Liver (tissue), 3 donors: Measurements from ENCODE around the gene LAMC3.

ENCODE experiments used
- ATF3 ChIP-seq: IDR thresholded peaks from 2 replicates; pipeline ENCODE4 v1.6.1; 2016; ENCODE audit warnings: antibody characterized with exemption
- EGR1 ChIP-seq, 2 donors: IDR thresholded peaks; 2 replicates each; pipeline ENCODE4 v1.6.1; 2016 to 2018; ENCODE audit warnings: antibody characterized with exemption in 2 of 2, low read depth in 2 of 2
- JUND ChIP-seq, 2 donors: IDR thresholded peaks; 2 replicates each; pipeline ENCODE4 v1.6.1; 2016; ENCODE audit warnings: antibody characterized with exemption in 2 of 2
- NR2F2 ChIP-seq: IDR thresholded peaks from 2 replicates; pipeline ENCODE4 v1.6.1; 2016; ENCODE audit warnings: antibody characterized with exemption
- RAD21 ChIP-seq, 2 donors: IDR thresholded peaks; 2 replicates each; pipeline ENCODE4 v1.6.1; 2016; ENCODE audit warnings: antibody characterized with exemption in 2 of 2, mild to moderate bottlenecking in 2 of 2
- REST ChIP-seq: IDR thresholded peaks from 2 replicates; pipeline ENCODE4 v1.6.1; 2016; ENCODE audit warnings: antibody characterized with exemption, mild to moderate bottlenecking
- RXRA ChIP-seq, 2 donors: IDR thresholded peaks; 2 replicates each; pipeline ENCODE4 v1.6.1; 2017 to 2018; ENCODE audit warnings: antibody characterized with exemption in 2 of 2, mild to moderate bottlenecking in 1 of 2
- SP1 ChIP-seq: IDR thresholded peaks from 2 replicates; pipeline ENCODE4 v1.6.1; 2018; ENCODE audit warnings: antibody characterized with exemption, mild to moderate bottlenecking
- TAF1 ChIP-seq: conservative IDR thresholded peaks from 2 replicates; pipeline ENCODE4 v1.6.1; 2016; ENCODE audit warnings: antibody characterized with exemption, mild to moderate bottlenecking
- YY1 ChIP-seq: IDR thresholded peaks from 2 replicates; pipeline ENCODE4 v1.6.1; 2016; ENCODE audit warnings: antibody characterized with exemption, mild to moderate bottlenecking
- TF ChIP-seq, protein P1 (sequence below): fragments of 150-350 bp; IDR thresholded peaks from 2 replicates; pipeline ENCODE4 v1.5.1; 2017; ENCODE audit warnings: improper control_type of control experiment, low read depth, low read length; ENCODE audit not compliant: missing input control
- TF ChIP-seq, protein P2 (sequence below): IDR thresholded peaks from 2 replicates; pipeline ENCODE4 v1.6.1; 2016; ENCODE audit warnings: antibody characterized with exemption
- donor health status: healthy.
- donor health status: healthy.

DNA sequence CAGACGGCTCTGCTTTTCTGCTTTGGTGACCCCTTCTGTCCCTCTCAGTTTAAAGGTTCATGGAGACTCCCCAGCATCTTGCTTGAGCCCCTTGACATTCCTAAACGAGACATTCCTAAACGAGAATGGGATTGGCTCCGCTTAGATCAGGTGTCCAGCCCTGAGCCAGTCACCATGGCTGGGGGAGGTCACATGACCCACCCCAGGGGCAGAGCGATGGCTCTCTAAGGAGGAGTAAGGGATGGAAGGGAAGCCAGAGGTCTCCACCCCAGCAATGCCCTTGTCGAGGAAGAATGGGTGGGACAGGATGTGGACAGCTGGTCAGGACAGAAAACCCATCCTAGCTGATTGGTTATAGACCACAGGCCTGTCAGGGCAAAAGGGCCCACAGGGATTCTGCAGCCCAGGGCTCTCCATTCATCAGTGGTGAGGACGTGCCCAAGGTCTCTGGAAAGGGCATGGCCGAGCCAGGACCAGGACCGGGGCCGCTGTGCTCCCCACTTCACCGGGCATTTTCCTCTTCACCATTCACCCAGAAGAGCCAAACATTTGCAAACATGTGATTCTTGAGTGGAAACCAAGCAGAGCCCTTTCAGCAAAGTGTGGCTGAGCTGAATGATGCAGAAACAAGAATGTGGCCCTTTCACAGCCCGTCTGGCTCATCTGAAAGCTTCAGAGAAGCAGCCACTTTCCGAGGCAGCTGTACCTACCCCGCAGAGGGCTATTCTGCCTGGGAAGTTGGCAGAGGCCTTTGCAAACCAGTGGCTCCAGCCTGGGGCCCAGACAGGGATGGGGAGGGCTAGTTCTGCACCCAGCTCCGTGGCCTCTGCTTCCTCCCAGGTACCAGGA, 67.6 kb downstream of the LAMC3 start:
- TF ChIP-seq, protein P1, sequence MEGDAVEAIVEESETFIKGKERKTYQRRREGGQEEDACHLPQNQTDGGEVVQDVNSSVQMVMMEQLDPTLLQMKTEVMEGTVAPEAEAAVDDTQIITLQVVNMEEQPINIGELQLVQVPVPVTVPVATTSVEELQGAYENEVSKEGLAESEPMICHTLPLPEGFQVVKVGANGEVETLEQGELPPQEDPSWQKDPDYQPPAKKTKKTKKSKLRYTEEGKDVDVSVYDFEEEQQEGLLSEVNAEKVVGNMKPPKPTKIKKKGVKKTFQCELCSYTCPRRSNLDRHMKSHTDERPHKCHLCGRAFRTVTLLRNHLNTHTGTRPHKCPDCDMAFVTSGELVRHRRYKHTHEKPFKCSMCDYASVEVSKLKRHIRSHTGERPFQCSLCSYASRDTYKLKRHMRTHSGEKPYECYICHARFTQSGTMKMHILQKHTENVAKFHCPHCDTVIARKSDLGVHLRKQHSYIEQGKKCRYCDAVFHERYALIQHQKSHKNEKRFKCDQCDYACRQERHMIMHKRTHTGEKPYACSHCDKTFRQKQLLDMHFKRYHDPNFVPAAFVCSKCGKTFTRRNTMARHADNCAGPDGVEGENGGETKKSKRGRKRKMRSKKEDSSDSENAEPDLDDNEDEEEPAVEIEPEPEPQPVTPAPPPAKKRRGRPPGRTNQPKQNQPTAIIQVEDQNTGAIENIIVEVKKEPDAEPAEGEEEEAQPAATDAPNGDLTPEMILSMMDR, result no peak
- no peak for TF ChIP-seq RAD21 (IDR thresholded peaks at IDR 0.05)
- TF ChIP-seq, protein P2, sequence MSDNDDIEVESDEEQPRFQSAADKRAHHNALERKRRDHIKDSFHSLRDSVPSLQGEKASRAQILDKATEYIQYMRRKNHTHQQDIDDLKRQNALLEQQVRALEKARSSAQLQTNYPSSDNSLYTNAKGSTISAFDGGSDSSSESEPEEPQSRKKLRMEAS, result no peak
- no peak for TF ChIP-seq YY1
- TF ChIP-seq RXRA (IDR thresholded peaks at IDR 0.05), result no peak
- no peak for TF ChIP-seq REST
- no peak for TF ChIP-seq TAF1
- TF ChIP-seq JUND (IDR thresholded peaks at IDR 0.05), result no peak
- no peak for TF ChIP-seq EGR1 (IDR thresholded peaks at IDR 0.05; ENCODE audit: low read depth in 2 of 2)
- no peak for TF ChIP-seq NR2F2
- TF ChIP-seq ATF3, result no peak
- no peak for TF ChIP-seq SP1
